ENCODE measurements around the gene ITPR1. TPM values are rescaled to one million over a fixed set of nuclear protein-coding genes. Genes with fewer than 3 reads are reported as not detected.

Gene ITPR1
- total and polyA plus RNA-seq, 10 of the 15 experiments (the other 5 are each of a cell fraction or from before 2014, with no cell fraction given), result 12.2 to 239 (median 28.4) TPM

DNA sequence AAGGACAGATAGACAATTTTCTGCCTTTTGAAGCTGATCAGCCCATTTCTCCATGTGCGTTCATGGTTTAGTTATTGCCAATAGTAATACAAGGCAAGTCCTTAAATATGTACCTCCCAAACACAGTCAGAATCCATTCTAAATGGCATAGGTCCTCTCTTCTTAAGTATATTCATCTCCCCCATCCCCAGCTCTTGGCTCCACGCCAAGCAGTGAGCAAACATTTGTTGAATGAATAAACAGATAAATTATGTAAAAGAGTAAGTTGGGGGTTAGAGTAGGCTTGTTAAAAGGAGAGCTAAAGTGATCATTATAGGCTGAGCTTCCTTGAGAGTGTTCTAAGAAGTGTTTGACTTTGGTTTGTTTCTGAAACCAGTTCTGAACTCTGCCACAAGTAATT, 241.3 kb downstream of the ITPR1 start (continued):
- TF ChIP-seq, protein P1, sequence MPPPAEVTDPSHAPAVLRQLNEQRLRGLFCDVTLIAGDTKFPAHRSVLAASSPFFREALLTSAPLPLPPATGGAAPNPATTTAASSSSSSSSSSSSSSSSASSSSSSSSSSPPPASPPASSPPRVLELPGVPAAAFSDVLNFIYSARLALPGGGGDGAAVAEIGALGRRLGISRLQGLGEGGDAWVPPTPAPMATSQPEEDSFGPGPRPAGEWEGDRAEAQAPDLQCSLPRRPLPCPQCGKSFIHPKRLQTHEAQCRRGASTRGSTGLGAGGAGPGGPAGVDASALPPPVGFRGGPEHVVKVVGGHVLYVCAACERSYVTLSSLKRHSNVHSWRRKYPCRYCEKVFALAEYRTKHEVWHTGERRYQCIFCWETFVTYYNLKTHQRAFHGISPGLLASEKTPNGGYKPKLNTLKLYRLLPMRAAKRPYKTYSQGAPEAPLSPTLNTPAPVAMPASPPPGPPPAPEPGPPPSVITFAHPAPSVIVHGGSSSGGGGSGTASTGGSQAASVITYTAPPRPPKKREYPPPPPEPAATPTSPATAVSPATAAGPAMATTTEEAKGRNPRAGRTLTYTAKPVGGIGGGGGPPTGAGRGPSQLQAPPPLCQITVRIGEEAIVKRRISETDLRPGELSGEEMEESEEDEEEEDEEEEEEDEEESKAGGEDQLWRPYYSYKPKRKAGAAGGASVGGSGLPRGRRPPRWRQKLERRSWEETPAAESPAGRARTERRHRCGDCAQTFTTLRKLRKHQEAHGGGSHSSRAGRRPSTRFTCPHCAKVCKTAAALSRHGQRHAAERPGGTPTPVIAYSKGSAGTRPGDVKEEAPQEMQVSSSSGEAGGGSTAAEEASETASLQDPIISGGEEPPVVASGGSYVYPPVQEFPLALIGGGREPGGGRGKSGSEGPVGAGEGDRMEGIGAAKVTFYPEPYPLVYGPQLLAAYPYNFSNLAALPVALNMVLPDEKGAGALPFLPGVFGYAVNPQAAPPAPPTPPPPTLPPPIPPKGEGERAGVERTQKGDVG (CRISPR knock-in tag; IDR thresholded peaks at IDR 0.05), result no peak
- TF ChIP-seq ZNF24 (IDR thresholded peaks at IDR 0.05), result no peak
- TF ChIP-seq, protein P2, sequence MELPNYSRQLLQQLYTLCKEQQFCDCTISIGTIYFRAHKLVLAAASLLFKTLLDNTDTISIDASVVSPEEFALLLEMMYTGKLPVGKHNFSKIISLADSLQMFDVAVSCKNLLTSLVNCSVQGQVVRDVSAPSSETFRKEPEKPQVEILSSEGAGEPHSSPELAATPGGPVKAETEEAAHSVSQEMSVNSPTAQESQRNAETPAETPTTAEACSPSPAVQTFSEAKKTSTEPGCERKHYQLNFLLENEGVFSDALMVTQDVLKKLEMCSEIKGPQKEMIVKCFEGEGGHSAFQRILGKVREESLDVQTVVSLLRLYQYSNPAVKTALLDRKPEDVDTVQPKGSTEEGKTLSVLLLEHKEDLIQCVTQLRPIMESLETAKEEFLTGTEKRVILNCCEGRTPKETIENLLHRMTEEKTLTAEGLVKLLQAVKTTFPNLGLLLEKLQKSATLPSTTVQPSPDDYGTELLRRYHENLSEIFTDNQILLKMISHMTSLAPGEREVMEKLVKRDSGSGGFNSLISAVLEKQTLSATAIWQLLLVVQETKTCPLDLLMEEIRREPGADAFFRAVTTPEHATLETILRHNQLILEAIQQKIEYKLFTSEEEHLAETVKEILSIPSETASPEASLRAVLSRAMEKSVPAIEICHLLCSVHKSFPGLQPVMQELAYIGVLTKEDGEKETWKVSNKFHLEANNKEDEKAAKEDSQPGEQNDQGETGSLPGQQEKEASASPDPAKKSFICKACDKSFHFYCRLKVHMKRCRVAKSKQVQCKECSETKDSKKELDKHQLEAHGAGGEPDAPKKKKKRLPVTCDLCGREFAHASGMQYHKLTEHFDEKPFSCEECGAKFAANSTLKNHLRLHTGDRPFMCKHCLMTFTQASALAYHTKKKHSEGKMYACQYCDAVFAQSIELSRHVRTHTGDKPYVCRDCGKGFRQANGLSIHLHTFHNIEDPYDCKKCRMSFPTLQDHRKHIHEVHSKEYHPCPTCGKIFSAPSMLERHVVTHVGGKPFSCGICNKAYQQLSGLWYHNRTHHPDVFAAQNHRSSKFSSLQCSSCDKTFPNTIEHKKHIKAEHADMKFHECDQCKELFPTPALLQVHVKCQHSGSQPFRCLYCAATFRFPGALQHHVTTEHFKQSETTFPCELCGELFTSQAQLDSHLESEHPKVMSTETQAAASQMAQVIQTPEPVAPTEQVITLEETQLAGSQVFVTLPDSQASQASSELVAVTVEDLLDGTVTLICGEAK (IDR thresholded peaks at IDR 0.05; ENCODE audit: borderline replicate concordance), result no peak
- TF ChIP-seq MTA2 (IDR thresholded peaks at IDR 0.05; ENCODE audit: low read depth), result no peak

All from GM12878 (cell line).